ENCODE results near the gene NPM1.
"Not testable (repeated sequence)": the region's sequence is repeated elsewhere in the genome, so short reads cannot be mapped to it uniquely, and the experiment has no call there.

Gene NPM1

DNA sequence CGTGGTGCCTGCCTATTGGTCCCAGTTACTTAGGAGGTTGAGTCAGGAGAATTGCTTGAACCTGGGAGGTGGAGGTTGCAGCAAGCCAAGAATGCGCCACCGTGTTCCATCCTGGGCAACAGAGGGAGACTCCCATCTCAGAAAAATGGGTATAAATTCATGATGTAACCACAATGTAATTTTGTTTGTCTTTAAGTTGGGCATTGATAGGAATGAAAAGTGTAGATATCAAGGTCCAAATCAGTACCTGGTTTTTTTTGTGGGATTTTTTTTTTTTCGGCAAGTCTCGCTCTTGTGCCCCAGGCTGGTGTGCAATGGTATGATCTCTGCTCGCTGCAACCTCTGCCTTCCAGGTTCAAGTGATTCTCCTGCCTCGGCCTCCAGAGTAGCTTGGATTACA lies 7.4 kb downstream of the NPM1 start:
- TF ChIP-seq, protein P1, sequence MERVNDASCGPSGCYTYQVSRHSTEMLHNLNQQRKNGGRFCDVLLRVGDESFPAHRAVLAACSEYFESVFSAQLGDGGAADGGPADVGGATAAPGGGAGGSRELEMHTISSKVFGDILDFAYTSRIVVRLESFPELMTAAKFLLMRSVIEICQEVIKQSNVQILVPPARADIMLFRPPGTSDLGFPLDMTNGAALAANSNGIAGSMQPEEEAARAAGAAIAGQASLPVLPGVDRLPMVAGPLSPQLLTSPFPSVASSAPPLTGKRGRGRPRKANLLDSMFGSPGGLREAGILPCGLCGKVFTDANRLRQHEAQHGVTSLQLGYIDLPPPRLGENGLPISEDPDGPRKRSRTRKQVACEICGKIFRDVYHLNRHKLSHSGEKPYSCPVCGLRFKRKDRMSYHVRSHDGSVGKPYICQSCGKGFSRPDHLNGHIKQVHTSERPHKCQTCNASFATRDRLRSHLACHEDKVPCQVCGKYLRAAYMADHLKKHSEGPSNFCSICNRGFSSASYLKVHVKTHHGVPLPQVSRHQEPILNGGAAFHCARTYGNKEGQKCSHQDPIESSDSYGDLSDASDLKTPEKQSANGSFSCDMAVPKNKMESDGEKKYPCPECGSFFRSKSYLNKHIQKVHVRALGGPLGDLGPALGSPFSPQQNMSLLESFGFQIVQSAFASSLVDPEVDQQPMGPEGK (CRISPR knock-in tag; IDR thresholded peaks at IDR 0.05; ENCODE audit: borderline replicate concordance) = no peak
- TF ChIP-seq, protein P2, sequence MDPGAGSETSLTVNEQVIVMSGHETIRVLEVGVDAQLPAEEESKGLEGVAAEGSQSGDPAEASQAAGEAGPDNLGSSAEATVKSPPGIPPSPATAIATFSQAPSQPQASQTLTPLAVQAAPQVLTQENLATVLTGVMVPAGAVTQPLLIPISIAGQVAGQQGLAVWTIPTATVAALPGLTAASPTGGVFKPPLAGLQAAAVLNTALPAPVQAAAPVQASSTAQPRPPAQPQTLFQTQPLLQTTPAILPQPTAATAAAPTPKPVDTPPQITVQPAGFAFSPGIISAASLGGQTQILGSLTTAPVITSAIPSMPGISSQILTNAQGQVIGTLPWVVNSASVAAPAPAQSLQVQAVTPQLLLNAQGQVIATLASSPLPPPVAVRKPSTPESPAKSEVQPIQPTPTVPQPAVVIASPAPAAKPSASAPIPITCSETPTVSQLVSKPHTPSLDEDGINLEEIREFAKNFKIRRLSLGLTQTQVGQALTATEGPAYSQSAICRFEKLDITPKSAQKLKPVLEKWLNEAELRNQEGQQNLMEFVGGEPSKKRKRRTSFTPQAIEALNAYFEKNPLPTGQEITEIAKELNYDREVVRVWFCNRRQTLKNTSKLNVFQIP (CRISPR knock-in tag; IDR thresholded peaks at IDR 0.05; ENCODE audit: borderline replicate concordance, low read depth) = no peak
- TF ChIP-seq RARB (CRISPR knock-in tag; IDR thresholded peaks at IDR 0.05) (no peak), PPARA (CRISPR knock-in tag; IDR thresholded peaks at IDR 0.05; ENCODE audit: borderline replicate concordance) (no peak)
- no peak for ATAC-seq

DNA sequence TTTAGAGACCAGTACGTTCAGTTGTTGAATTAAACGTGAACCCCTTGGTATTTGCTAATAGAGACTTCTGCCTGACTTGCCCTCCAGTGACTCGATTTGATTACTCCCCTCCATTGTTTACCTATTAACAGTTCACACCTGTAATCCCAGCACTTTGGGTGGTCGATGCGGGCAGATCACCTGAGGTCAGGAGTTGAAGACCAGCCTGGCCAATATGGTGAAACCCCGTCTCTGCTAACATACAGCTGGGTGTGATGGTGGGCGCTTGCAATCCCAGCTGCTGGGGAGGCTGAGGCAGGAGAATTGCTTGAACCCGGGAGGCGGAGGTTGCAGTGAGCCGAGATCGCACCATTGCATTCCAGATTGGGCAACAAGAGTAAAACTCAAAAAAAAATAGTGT lies 8.9 kb downstream of the NPM1 start:
- not testable (repeated sequence) for ATAC-seq

DNA sequence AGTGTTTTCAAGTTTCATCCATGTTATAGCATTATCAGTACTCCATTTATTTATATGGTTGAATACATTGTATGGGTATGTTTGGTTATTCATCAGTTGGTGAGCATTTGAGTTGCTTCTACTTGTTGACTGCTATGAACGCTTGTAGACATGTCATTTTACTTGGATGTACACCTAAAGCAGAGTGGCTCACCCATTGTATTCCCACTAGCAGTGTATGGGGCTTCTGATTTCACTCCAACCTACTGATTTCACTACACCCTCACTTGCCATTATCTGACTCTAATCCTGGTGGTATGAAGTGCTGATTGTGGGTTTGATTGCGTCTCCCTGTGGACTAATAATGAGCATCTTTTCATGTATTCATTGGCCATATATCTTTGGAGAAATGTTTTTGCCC lies 9.5 kb downstream of the NPM1 start:
- TF ChIP-seq GLIS3 (CRISPR knock-in tag; IDR thresholded peaks at IDR 0.05) = no peak
- TF ChIP-seq, protein P3, sequence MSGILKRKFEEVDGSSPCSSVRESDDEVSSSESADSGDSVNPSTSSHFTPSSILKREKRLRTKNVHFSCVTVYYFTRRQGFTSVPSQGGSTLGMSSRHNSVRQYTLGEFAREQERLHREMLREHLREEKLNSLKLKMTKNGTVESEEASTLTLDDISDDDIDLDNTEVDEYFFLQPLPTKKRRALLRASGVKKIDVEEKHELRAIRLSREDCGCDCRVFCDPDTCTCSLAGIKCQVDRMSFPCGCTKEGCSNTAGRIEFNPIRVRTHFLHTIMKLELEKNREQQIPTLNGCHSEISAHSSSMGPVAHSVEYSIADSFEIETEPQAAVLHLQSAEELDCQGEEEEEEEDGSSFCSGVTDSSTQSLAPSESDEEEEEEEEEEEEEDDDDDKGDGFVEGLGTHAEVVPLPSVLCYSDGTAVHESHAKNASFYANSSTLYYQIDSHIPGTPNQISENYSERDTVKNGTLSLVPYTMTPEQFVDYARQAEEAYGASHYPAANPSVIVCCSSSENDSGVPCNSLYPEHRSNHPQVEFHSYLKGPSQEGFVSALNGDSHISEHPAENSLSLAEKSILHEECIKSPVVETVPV (CRISPR knock-in tag; IDR thresholded peaks at IDR 0.05) = no peak
- TF ChIP-seq ESRRG (CRISPR knock-in tag; IDR thresholded peaks at IDR 0.05) = no peak
- no peak for TF ChIP-seq BACH2 (CRISPR knock-in tag; IDR thresholded peaks at IDR 0.05; ENCODE audit: borderline replicate concordance)
- TF ChIP-seq, protein P4, sequence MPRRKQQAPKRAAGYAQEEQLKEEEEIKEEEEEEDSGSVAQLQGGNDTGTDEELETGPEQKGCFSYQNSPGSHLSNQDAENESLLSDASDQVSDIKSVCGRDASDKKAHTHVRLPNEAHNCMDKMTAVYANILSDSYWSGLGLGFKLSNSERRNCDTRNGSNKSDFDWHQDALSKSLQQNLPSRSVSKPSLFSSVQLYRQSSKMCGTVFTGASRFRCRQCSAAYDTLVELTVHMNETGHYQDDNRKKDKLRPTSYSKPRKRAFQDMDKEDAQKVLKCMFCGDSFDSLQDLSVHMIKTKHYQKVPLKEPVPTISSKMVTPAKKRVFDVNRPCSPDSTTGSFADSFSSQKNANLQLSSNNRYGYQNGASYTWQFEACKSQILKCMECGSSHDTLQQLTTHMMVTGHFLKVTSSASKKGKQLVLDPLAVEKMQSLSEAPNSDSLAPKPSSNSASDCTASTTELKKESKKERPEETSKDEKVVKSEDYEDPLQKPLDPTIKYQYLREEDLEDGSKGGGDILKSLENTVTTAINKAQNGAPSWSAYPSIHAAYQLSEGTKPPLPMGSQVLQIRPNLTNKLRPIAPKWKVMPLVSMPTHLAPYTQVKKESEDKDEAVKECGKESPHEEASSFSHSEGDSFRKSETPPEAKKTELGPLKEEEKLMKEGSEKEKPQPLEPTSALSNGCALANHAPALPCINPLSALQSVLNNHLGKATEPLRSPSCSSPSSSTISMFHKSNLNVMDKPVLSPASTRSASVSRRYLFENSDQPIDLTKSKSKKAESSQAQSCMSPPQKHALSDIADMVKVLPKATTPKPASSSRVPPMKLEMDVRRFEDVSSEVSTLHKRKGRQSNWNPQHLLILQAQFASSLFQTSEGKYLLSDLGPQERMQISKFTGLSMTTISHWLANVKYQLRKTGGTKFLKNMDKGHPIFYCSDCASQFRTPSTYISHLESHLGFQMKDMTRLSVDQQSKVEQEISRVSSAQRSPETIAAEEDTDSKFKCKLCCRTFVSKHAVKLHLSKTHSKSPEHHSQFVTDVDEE (CRISPR knock-in tag; IDR thresholded peaks at IDR 0.05) = no peak
- TF ChIP-seq ISL1 (CRISPR knock-in tag; IDR thresholded peaks at IDR 0.05) = no peak
- TF ChIP-seq, protein P2 (CRISPR knock-in tag; IDR thresholded peaks at IDR 0.05; ENCODE audit: borderline replicate concordance, low read depth) = no peak
- TF ChIP-seq ZC3H10 (CRISPR knock-in tag; IDR thresholded peaks at IDR 0.05) = no peak
- no peak for TF ChIP-seq TOX (CRISPR knock-in tag; IDR thresholded peaks at IDR 0.05; ENCODE audit: borderline replicate concordance)
- TF ChIP-seq ZNF565 (CRISPR knock-in tag; conservative IDR thresholded peaks at IDR 0.05; ENCODE audit: low read depth) = no peak
- TF ChIP-seq ZNF70 (CRISPR knock-in tag; IDR thresholded peaks at IDR 0.05) = no peak
- TF ChIP-seq TCF4 (CRISPR knock-in tag; IDR thresholded peaks at IDR 0.05; ENCODE audit: borderline replicate concordance) = no peak
- TF ChIP-seq RARB (CRISPR knock-in tag; IDR thresholded peaks at IDR 0.05) = no peak
- TF ChIP-seq, protein P5, sequence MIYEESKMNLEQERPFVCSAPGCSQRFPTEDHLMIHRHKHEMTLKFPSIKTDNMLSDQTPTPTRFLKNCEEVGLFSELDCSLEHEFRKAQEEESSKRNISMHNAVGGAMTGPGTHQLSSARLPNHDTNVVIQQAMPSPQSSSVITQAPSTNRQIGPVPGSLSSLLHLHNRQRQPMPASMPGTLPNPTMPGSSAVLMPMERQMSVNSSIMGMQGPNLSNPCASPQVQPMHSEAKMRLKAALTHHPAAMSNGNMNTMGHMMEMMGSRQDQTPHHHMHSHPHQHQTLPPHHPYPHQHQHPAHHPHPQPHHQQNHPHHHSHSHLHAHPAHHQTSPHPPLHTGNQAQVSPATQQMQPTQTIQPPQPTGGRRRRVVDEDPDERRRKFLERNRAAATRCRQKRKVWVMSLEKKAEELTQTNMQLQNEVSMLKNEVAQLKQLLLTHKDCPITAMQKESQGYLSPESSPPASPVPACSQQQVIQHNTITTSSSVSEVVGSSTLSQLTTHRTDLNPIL (CRISPR knock-in tag; IDR thresholded peaks at IDR 0.05; ENCODE audit: low read depth) = no peak
- no peak for ATAC-seq

DNA sequence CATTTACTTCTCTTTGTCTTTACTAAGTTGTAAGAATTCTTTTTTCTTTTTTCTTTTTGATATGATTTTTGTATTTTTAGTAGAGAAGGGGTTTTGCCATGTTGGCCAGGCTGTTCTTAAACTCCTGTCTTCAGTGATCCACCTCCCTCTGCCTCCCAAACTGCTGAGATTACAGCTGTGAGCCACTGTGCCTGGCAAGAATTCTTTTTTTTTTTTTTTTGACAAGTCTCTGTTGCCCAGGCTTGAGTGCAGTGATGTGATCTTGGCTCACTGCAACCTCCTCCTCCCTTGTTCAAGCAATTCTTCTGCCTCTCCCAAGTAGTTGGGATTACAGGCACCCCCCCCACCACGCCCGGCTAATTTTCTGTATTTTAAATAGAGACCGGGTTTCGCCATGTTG lies 9.9 kb downstream of the NPM1 start:
- no peak for ATAC-seq
- TF ChIP-seq ZFP30 (CRISPR knock-in tag; IDR thresholded peaks at IDR 0.05) (no peak), SNAI2 (CRISPR knock-in tag; IDR thresholded peaks at IDR 0.05) (no peak), ARNTL (CRISPR knock-in tag; IDR thresholded peaks at IDR 0.05; ENCODE audit: borderline replicate concordance, low read depth) (no peak), ZFP3 (CRISPR knock-in tag; IDR thresholded peaks at IDR 0.05) (no peak), CSDC2 (CRISPR knock-in tag; IDR thresholded peaks at IDR 0.05) (no peak), ZC3H10 (CRISPR knock-in tag; IDR thresholded peaks at IDR 0.05) (no peak), ZNF565 (CRISPR knock-in tag; conservative IDR thresholded peaks at IDR 0.05; ENCODE audit: low read depth) (no peak), GLIS3 (CRISPR knock-in tag; IDR thresholded peaks at IDR 0.05) (no peak), TCF4 (CRISPR knock-in tag; IDR thresholded peaks at IDR 0.05; ENCODE audit: borderline replicate concordance) (no peak)
- TF ChIP-seq, protein P5 (CRISPR knock-in tag; IDR thresholded peaks at IDR 0.05; ENCODE audit: low read depth) = no peak
- TF ChIP-seq, protein P2 (CRISPR knock-in tag; IDR thresholded peaks at IDR 0.05; ENCODE audit: borderline replicate concordance, low read depth) = no peak

DNA sequence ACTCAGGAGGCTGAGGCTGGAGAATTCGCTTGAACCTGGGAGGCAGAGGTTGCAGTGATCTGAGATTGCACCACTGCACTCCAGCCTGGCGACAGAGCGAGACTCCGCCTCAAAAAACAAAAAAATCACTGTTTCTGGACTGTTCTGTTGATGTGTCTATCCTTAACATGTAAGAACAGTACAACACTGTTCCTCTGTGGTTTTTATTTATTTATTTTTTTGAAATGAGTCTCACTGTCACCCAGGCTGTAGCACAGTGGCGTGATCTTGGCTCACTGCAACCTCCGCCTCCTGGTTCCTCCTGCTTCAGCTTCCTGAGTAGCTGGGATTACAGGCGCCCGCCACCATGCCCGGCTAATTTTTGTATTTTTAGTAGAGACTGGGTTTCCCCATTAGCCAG lies 11.0 kb downstream of the NPM1 start:
- not testable (repeated sequence) for ATAC-seq

Measured in SK-N-SH treated with all-trans-retinoic acid at 6 μM for 48 hours (cell line).